ENCODE results near the gene KCNK7. TPM values are rescaled to one million over a fixed set of nuclear protein-coding genes. Genes with fewer than 3 reads are reported as not detected.

The KCNK7 gene
- total RNA-seq, 2 experiments from 2014 or later, result 0.29 to 0.31 TPM

DNA sequence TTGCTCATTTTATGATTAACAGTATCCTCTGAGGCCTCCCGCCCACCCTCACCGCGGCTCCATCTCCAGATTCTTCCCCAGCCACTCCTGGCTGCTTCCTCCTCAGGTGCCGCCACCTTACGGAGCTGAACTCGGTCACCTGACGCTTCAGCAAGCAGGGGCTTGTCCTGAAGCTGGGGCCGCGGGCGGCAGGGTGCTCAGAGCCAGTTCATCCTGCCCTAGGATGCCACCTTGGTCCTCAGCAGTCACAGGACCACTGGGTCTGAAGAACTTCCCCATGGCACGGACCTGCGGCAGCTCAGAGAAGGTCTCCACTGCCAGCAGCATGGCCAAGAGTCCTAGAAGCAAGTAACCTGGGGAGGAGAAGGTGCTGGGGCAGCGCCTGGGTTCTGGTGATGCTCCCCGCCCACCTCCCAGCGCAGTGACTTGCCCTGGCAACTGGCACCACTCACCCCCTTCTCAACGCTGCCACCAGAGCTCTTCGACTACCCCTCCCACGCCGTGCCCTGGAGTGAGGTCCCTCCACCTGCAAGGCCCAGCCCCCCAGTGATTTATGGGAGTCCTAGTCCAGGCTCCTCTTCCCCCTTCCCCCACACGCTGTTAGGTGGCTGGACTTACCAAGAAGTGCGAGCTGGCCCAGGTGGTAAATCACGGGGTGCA, 2.6 kb downstream of the KCNK7 start:
- no peak for DNase-seq
- CTCF ChIA-PET, result interaction anchor here (1.0 to 10.1 kb wide), 15 partner anchors 10 to 176 kb away, joined by 3 to 126 read pairs (median 7); partner anchors contain the start of genes EHBP1L1, FAM89B, MAP3K11 and PCNX3
- intact Hi-C loops (cut with micrococcal nuclease), result no loop called here
- Mint-ChIP-seq H3K9me3 (no peaks in the 10 kb centered on the region), H3K4me3 (no peak overlapping the region), H3K27me3 (no peaks in the 10 kb centered on the region), H3K4me1 (ENCODE audit: low read depth) (peaks cover 20% of the 10 kb centered on the region), H3K27ac (peak overlapping the region; percentile 13), H3K36me3 (peaks cover 12% of the 10 kb centered on the region)
- POLR2A ChIA-PET, result interaction anchor here (0.7 to 3.9 kb wide), 5 partner anchors 17 to 23 kb away, joined by 3 to 23 read pairs (median 3); partner anchors contain the start of genes EHBP1L1, FAM89B and ZNRD2

DNA sequence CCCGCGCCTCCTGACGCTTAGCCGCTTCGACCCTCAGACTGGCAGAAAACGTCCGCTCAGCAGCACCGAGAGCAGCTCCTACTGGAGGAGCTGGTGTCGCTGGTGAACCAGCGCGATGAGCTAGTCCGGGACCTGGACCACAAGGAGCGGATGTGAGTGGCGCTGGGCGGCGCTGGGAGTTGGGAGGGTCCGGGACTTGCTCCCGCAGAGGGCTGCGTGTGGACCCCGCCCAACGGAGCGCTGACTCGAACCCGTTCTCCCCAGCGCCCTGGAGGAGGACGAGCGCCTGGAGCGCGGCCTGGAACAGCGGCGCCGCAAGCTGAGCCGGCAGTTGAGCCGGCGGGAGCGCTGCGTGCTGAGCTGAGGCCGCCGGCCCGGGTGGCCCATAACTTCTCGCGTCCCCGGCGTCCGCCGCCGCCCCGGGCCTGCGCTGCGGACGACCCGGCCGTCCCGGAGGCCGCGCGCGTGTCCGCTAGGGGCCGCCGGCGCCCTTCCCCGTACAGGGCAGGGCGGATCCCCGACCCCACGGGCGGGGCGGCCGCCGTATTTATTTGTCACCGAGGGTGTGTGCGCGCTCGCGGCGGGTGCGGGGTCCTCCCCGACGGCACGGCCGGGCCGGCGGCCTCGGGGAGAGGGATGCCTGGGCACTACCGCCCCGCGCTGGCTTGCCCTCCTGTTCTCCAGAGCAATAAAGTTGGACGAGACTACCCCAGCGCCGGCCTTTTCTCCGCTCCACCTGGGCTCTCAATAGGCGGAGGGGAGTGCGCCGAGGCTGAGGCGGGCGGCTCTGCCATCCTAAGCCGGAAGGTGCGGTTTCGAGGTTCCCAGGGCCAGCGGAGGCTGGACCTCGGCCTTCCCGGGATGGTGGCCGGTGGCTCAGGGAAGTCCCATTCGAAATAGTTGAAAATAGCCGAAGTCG, 3.4 kb downstream of the KCNK7 start:
- peaks cover 28% of the 10 kb centered on the region for H3K4me1 Mint-ChIP-seq (ENCODE audit: low read depth)
- intact Hi-C loops (cut with micrococcal nuclease), result no loop called here
- H3K27me3 Mint-ChIP-seq, result no peaks in the 10 kb centered on the region
- no peaks in the 10 kb centered on the region for H3K9me3 Mint-ChIP-seq
- peak overlapping the region; percentile 13 for H3K27ac Mint-ChIP-seq
- H3K36me3 Mint-ChIP-seq, result peaks cover 15% of the 10 kb centered on the region
- DNase-seq, result no peak
- no peak overlapping the region for H3K4me3 Mint-ChIP-seq
- CTCF ChIA-PET, result interaction anchor here (1.4 to 10.1 kb wide), 4 partner anchors 14 to 52 kb away, joined by 7 to 126 read pairs (median 46); partner anchors contain the start of genes EHBP1L1, FAM89B and ZNRD2
- POLR2A ChIA-PET, result interaction anchor here (0.7 to 1.0 kb wide), 2 partner anchors 15 to 20 kb away, joined by 3 to 4 read pairs; partner anchors contain the start of gene FAM89B

DNA sequence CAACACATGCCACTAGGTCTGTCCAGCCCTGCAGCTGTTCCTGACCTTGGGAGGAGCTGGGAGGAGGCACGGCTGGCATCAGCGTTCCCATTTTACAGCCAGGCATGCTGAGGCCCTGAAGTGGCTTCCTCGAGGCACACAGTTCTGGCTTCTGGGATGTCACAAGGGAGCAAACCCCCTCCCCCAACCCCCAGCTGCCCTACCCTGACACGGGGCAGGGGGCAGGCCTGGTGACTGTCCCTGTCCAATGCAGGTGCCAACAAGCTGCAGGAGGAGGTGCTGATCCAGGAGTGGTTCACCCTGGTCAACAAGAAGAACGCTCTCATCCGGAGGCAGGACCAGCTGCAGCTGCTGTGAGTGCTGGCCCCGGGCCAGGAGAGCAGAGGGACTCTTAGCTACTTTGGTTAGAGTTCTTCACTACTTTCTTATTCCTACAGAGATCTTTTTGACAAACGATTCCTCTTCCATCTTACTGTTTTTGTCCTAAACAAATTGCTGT, 5.3 kb downstream of the KCNK7 start:
- CTCF ChIA-PET, result interaction anchor here (0.6 to 10.1 kb wide), 6 partner anchors 12 to 295 kb away, joined by 3 to 126 read pairs (median 35); partner anchors contain the start of genes EHBP1L1, FAM89B and ZNRD2

GRCh38 chr11:65589444-65590239, 6.0 kb downstream of the KCNK7 start:
- Mint-ChIP-seq H3K4me3 (no peak overlapping the region), H3K36me3 (peaks cover 19% of the 10 kb centered on the region), H3K27ac (peak overlapping the region; percentile 95), H3K27me3 (no peaks in the 10 kb centered on the region), H3K4me1 (ENCODE audit: low read depth) (peaks cover 31% of the 10 kb centered on the region), H3K9me3 (no peaks in the 10 kb centered on the region)
- ChIA-PET CTCF (interaction anchor here (0.6 to 10.1 kb wide), 6 partner anchors 12 to 296 kb away, joined by 3 to 126 read pairs (median 35); partner anchors contain the start of genes EHBP1L1, FAM89B and ZNRD2), POLR2A (interaction anchor here (1.4 to 5.9 kb wide), 2 partner anchors 13 to 19 kb away, joined by 5 to 68 read pairs; partner anchors contain the start of genes EHBP1L1 and ZNRD2)
- intact Hi-C loops (cut with micrococcal nuclease), result loop anchor here (2.0 kb wide), 1 partner anchor 25 kb away; the partner anchor contains the start of genes MAP3K11 and PCNX3
- DNase-seq, result peak; percentile 42

More for the DNA sequence above, 5.3 kb downstream of the KCNK7 start:
- Mint-ChIP-seq H3K9me3 (no peaks in the 10 kb centered on the region), H3K27ac (no peak overlapping the region), H3K36me3 (peaks cover 21% of the 10 kb centered on the region), H3K4me3 (no peak overlapping the region), H3K4me1 (ENCODE audit: low read depth) (peaks cover 35% of the 10 kb centered on the region), H3K27me3 (no peaks in the 10 kb centered on the region)
- no peak for DNase-seq
- POLR2A ChIA-PET, result interaction anchor here (5.9 kb wide), 1 partner anchor 14 kb away, joined by 68 read pairs; the partner anchor contains the start of gene EHBP1L1
- intact Hi-C loops (cut with micrococcal nuclease), result no loop called here

- Mint-ChIP-seq H3K4me3 (peak overlapping the region; percentile 57), H3K27ac (peak overlapping the region; percentile 95), H3K9me3 (no peaks in the 10 kb centered on the region), H3K36me3 (peaks cover 25% of the 10 kb centered on the region), H3K27me3 (no peaks in the 10 kb centered on the region), H3K4me1 (ENCODE audit: low read depth) (peaks cover 30% of the 10 kb centered on the region)
- intact Hi-C loops (cut with micrococcal nuclease), result loop anchor here (1.0 to 2.0 kb wide), 3 partner anchors 14 to 48 kb away; partner anchors contain the start of genes MAP3K11 and PCNX3
- CTCF ChIA-PET, result interaction anchor here (0.7 to 10.1 kb wide), 27 partner anchors 9 to 271 kb away, joined by 3 to 126 read pairs (median 4); partner anchors contain the start of genes EHBP1L1, FAM89B, MUS81 and PCNX3
- POLR2A ChIA-PET, result interaction anchor here (0.8 to 5.9 kb wide), 10 partner anchors 9 to 54 kb away, joined by 3 to 68 read pairs (median 4); partner anchors contain the start of genes EHBP1L1, FAM89B, MAP3K11 and ZNRD2
- peak; percentile 90 for DNase-seq
These were observed 7.2 kb downstream of the KCNK7 start for GRCh38 chr11:65588199-65589054.

DNA sequence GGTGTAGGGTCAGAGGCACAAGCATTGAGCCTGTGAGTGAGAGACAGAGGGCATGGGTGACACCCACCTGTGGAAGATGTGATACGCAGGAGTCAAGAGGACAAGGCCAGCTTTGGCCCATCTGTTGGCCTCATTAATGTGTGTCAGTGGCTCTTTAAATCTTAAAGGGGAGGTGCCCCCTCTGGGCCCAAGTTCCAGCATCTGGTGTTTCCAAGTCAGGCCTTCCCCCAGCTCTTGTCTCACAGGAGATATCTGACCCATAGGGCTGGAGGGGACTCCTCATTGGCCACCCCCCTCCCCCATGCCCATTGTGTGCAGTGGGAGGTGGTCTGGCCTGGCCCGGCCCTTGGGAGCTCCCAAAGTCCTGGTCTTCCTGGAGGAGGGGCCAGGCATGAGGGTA, 8.9 kb downstream of the KCNK7 start:
- DNase-seq, result no peak
- H3K9me3 Mint-ChIP-seq, result no peaks in the 10 kb centered on the region
- no peak overlapping the region for H3K4me3 Mint-ChIP-seq
- POLR2A ChIA-PET, result interaction anchor here (0.9 to 5.9 kb wide), 3 partner anchors 10 to 28 kb away, joined by 3 to 68 read pairs (median 3); partner anchors contain the start of genes EHBP1L1 and PCNX3
- CTCF ChIA-PET, result interaction anchor here (4.8 to 10.1 kb wide), 3 partner anchors 9 to 45 kb away, joined by 66 to 126 read pairs (median 77); partner anchors contain the start of genes EHBP1L1, FAM89B and ZNRD2
- peaks cover 32% of the 10 kb centered on the region for H3K36me3 Mint-ChIP-seq
- H3K27ac Mint-ChIP-seq, result peak overlapping the region; percentile 62
- peaks cover 30% of the 10 kb centered on the region for H3K4me1 Mint-ChIP-seq (ENCODE audit: low read depth)
- intact Hi-C loops (cut with micrococcal nuclease), result no loop called here
- no peaks in the 10 kb centered on the region for H3K27me3 Mint-ChIP-seq

DNA sequence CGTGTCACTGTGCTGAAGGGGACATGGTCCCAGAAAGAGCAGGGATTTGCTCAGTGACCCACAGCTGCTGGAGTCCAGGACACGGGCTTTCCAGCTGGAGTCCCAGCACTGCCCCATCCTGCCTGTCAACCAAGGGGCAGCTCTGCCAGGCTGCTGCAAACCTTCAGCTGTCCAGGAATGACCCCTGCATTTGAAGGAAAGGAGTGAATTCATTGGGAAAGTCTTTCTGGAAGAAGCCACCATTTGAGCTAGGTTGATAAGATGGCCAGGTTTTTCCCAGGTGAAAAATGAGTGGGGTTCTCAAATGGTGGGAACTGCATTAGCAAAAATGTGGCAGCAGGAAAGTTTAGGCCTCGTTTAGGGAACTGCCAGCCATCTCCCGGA, 9.4 kb downstream of the KCNK7 start:
- intact Hi-C loops (cut with micrococcal nuclease), result no loop called here
- Mint-ChIP-seq H3K27me3 (no peaks in the 10 kb centered on the region), H3K36me3 (peaks cover 31% of the 10 kb centered on the region), H3K4me3 (no peak overlapping the region), H3K4me1 (ENCODE audit: low read depth) (peaks cover 30% of the 10 kb centered on the region), H3K27ac (peak overlapping the region; percentile 62), H3K9me3 (no peaks in the 10 kb centered on the region)
- CTCF ChIA-PET, result interaction anchor here (4.8 to 10.1 kb wide), 3 partner anchors 8 to 45 kb away, joined by 66 to 126 read pairs (median 77); partner anchors contain the start of genes EHBP1L1, FAM89B and ZNRD2
- POLR2A ChIA-PET, result interaction anchor here (0.9 to 5.9 kb wide), 3 partner anchors 10 to 29 kb away, joined by 3 to 68 read pairs (median 3); partner anchors contain the start of genes EHBP1L1 and PCNX3
- no peak for DNase-seq

DNA sequence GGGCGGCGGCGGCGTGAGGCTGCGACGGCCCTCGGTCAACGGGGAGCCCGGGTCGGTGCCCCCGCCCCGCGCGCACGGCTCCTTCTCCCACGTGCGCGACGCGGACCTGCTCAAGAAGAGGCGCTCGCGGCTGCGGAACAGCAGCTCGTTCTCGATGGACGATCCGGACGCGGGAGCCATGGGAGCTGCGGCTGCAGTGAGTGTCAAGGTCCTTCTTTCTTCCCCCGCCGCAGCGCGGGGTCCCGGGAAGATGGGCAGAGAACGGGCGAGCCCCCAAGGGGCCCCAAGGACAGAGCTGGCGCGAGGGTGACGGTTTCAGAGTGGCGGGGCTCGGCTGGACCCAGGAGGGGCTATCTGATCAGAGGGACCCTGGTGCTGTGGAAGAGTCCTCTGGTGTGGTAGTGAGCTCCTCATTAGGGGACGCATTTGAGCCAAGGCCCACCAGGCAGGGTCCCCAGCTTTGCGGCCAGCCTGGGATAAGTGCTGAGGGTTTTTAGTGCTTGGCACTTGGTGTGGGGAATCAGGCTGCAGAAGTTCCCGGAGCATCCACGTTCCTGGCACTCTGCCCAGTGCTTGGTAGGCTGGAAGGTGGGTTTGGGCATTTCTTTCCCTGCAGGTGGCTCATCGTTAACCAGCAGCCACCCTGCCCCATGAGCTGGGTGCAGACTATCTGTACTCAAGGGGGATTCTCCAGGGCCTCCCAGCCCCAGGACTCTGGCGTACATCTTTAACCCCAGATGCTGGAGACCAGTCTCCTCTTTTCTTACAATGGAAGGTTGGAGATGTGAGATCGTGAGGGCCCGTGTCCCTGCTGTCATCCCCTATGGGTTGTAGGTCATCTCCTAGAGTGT, 10.0 kb downstream of the KCNK7 start:
- Mint-ChIP-seq H3K27ac (peak overlapping the region; percentile 62), H3K36me3 (peaks cover 30% of the 10 kb centered on the region), H3K27me3 (no peaks in the 10 kb centered on the region), H3K4me1 (ENCODE audit: low read depth) (peaks cover 30% of the 10 kb centered on the region), H3K9me3 (no peaks in the 10 kb centered on the region), H3K4me3 (no peak overlapping the region)
- intact Hi-C loops (cut with micrococcal nuclease), result no loop called here
- no peak for DNase-seq
- ChIA-PET CTCF (interaction anchor here (6.8 to 10.1 kb wide), 2 partner anchors 8 to 14 kb away, joined by 77 to 126 read pairs; partner anchors contain the start of genes EHBP1L1, FAM89B and ZNRD2), POLR2A (interaction anchor here (5.9 kb wide), 1 partner anchor 9 kb away, joined by 68 read pairs; the partner anchor contains the start of gene EHBP1L1)

DNA sequence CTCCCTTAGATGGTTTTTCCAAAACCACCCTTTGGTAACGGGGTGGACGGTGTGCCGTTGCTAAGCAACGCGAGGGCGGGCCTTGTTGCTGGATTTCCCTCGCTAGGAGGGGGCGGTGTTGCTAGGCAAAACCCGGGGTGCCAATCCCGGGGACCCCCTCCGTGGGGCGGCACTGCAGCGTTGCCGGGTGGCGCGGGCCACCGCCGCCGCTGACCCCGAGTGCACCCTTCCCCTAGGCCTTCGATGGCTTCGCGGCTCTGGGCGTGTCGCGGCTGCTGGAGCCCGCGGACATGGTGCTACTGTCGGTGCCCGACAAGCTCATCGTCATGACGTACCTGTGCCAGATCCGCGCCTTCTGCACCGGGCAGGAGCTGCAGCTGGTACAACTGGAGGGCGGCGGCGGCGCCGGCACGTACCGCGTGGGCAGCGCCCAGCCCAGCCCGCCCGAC, 10.9 kb downstream of the KCNK7 start:
- Mint-ChIP-seq H3K27ac (no peak overlapping the region), H3K4me3 (no peak overlapping the region), H3K9me3 (no peaks in the 10 kb centered on the region), H3K27me3 (no peaks in the 10 kb centered on the region), H3K4me1 (ENCODE audit: low read depth) (peaks cover 30% of the 10 kb centered on the region), H3K36me3 (peaks cover 34% of the 10 kb centered on the region)
- DNase-seq, result no peak
- ChIA-PET POLR2A (interaction anchor here (5.9 kb wide), 1 partner anchor 8 kb away, joined by 68 read pairs; the partner anchor contains the start of gene EHBP1L1), CTCF (interaction anchor here (1.1 to 10.1 kb wide), 4 partner anchors 7 to 13 kb away, joined by 3 to 126 read pairs (median 46); partner anchors contain the start of genes EHBP1L1, FAM89B, KCNK7 and ZNRD2)
- intact Hi-C loops (cut with micrococcal nuclease), result no loop called here

All from activated CD4-positive, alpha-beta memory T cell treated with anti-CD3 and anti-CD28 coated beads for 36 hours (primary cell).